Osteocyte (in vitro differentiated cells): ENCODE data around the gene GSC. TPM values are rescaled to one million over a fixed set of nuclear protein-coding genes. Genes with fewer than 3 reads are reported as not detected.
A peak's percentile ranks its signal among the peaks of the same experiment; 100 is the strongest.

Experiments used
- DNase-seq: peaks from one replicate; pipeline ENCODE4 v3.0.0; 2021; ENCODE audit warnings: mixed read lengths; ENCODE audit not compliant: unreplicated experiment; ENCODE audit errors: extremely low spot score
- H3K27ac Mint-ChIP-seq: one replicate; pipeline ENCODE4 v1.8.0; 2021; ENCODE audit warnings: mild to moderate bottlenecking, mixed read lengths; ENCODE audit not compliant: unreplicated experiment
- H3K27me3 Mint-ChIP-seq: one replicate; pipeline ENCODE4 v1.8.0; 2021; ENCODE audit warnings: mixed read lengths; ENCODE audit not compliant: unreplicated experiment
- H3K36me3 Mint-ChIP-seq: one replicate; pipeline ENCODE4 v1.8.0; 2021; ENCODE audit warnings: mixed read lengths; ENCODE audit not compliant: unreplicated experiment
- H3K4me1 Mint-ChIP-seq: one replicate; pipeline ENCODE4 v1.8.0; 2021; ENCODE audit warnings: mixed read lengths; ENCODE audit not compliant: unreplicated experiment
- H3K4me3 Mint-ChIP-seq: one replicate; pipeline ENCODE4 v1.8.0; 2021; ENCODE audit warnings: mild to moderate bottlenecking, moderate library complexity, mixed read lengths; ENCODE audit not compliant: unreplicated experiment
- H3K9me3 Mint-ChIP-seq: one replicate; pipeline ENCODE4 v1.8.0; 2021; ENCODE audit warnings: mixed read lengths; ENCODE audit not compliant: unreplicated experiment
- total RNA-seq: library from RNA; stranded (reverse); gene quantifications from 2 replicates; pipeline ENCODE4 v1.2.1, GENCODE V29; 2021
- TF ChIP-seq, protein P1 (sequence below): fragments of 200-600 bp; sonication (generic); IDR thresholded peaks from 2 replicates; pipeline ENCODE4 v1.5.0; 2021; ENCODE audit warnings: antibody characterized with exemption, mild to moderate bottlenecking, moderate library complexity

Gene GSC
- total RNA-seq, 1 donor from 2014 or later, result not detected

GRCh38 chr14:94771906-94772490 lies 2.1 kb upstream of the GSC start:
- H3K27ac Mint-ChIP-seq, result no peak overlapping the region
- no peak overlapping the region for H3K4me3 Mint-ChIP-seq
- H3K4me1 Mint-ChIP-seq, result peaks cover 32% of the 10 kb centered on the region
- TF ChIP-seq, protein P1, sequence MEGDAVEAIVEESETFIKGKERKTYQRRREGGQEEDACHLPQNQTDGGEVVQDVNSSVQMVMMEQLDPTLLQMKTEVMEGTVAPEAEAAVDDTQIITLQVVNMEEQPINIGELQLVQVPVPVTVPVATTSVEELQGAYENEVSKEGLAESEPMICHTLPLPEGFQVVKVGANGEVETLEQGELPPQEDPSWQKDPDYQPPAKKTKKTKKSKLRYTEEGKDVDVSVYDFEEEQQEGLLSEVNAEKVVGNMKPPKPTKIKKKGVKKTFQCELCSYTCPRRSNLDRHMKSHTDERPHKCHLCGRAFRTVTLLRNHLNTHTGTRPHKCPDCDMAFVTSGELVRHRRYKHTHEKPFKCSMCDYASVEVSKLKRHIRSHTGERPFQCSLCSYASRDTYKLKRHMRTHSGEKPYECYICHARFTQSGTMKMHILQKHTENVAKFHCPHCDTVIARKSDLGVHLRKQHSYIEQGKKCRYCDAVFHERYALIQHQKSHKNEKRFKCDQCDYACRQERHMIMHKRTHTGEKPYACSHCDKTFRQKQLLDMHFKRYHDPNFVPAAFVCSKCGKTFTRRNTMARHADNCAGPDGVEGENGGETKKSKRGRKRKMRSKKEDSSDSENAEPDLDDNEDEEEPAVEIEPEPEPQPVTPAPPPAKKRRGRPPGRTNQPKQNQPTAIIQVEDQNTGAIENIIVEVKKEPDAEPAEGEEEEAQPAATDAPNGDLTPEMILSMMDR, result no peak
- H3K36me3 Mint-ChIP-seq, result no peaks in the 10 kb centered on the region
- no peaks in the 10 kb centered on the region for H3K9me3 Mint-ChIP-seq
- peaks cover 89% of the 10 kb centered on the region for H3K27me3 Mint-ChIP-seq
- DNase-seq, result no peak

GRCh38 chr14:94771158-94771905 lies 1.4 kb upstream of the GSC start:
- Mint-ChIP-seq H3K36me3 (no peaks in the 10 kb centered on the region), H3K4me1 (peaks cover 32% of the 10 kb centered on the region), H3K27ac (no peak overlapping the region), H3K27me3 (peaks cover 89% of the 10 kb centered on the region), H3K9me3 (no peaks in the 10 kb centered on the region), H3K4me3 (no peak overlapping the region)
- no peak for DNase-seq
- TF ChIP-seq, protein P1, result no peak

DNA sequence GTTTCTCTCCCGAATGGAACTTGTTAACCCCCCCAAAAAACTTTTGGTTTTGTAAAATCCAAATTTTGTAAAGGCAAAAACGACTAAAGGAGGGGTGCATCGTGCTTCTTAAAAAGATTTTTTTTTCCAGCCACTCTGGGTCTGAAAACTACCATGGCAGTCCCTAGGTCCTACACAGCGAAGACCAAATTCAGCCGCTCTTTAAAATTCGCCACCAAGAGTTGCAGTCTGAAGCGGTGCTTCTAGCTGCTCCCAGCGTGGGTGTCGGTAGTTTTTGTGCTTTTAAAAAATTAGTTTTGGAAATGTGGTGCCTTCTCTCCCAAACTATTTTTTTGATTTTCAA lies 873 bp upstream of the GSC start:
- Mint-ChIP-seq H3K4me1 (peaks cover 31% of the 10 kb centered on the region), H3K27ac (no peak overlapping the region), H3K27me3 (peaks cover 90% of the 10 kb centered on the region), H3K4me3 (peak overlapping the region; percentile 37), H3K9me3 (no peaks in the 10 kb centered on the region), H3K36me3 (no peaks in the 10 kb centered on the region)
- TF ChIP-seq, protein P1, result no peak
- no peak for DNase-seq

DNA sequence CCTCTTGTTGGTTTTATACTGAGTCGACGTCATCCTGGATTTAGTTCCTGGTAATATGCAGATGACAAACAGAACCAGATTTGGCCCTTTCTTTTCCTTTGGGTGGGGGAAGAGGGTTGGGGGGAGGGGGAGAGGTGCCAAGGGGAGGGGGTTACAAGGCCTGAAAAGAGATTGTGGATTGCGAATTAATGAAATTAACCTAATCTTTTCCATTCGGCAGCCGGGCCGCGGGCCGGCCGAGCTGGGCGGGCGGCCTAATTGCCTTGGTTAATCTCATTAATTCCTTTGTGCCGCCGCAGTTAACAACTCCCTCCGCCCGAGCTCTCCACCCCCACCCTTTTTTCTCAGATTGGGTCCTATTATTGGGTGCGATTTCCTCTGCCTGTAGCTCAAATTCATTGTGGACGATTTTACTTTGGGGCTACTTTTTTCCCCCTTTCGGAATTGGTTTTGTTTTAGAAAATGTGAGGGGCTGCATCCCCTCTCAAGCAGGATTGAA lies 387 bp upstream of the GSC start:
- no peak for DNase-seq
- Mint-ChIP-seq H3K4me1 (peaks cover 27% of the 10 kb centered on the region), H3K27ac (no peak overlapping the region), H3K36me3 (no peaks in the 10 kb centered on the region), H3K4me3 (peak overlapping the region; percentile 57), H3K9me3 (no peaks in the 10 kb centered on the region), H3K27me3 (peaks cover 90% of the 10 kb centered on the region)
- TF ChIP-seq, protein P1, result no peak
